Heart left ventricle (tissue), 13 donors: ENCODE results near the gene RNF7.

ENCODE experiments used
- POLR2A ChIP-seq, 2 donors: fragments of 450-650 bp; IDR thresholded peaks; one replicate each; pipeline ENCODE4 v1.6.1; 2017; ENCODE audit warnings: antibody characterized with exemption in 2 of 2, mild to moderate bottlenecking in 2 of 2, moderate library complexity in 2 of 2
- TF ChIP-seq, protein P1 (sequence below), 12 donors: fragments of 200-600 bp; sonication (generic) in 4 of 12; IDR thresholded peaks; one replicate each; pipeline versions ENCODE4 v1.5.0 to v1.8.0; 2018 to 2022; ENCODE audit warnings: antibody characterized with exemption in 12 of 12, mild to moderate bottlenecking in 5 of 12
- donor health status: ischemic (EF 13 %, LVEDD 7.1; RV severe dilation, severe dysfunction).
- donor health status: DM: no; HTN: yes; CAD: no.
- donor health status: DM: no; HTN: no; CAD: no.
- donor health status: ischemic (EF 25% LVEDD 6.9; RV normal size, moderate dysfunction).
- donor health status: ischemic (EF 25% LVEDD 5.7; RV mildly dilated, moderate dysfunction).
- donor health status: ischemic (EF 35%, LVEDD 5.7; RV mildly dilated, moderate dysfunction).
- donor health status: nonischemic (EF 11% LVEDD 7.7; RV severe dilation, severe dysfunction).
- donor health status: DM: yes; HTN: yes; CAD: no.
- donor health status: PGD.
- donor health status: ischemic (EF 29% LVEDD 5.4; RV normal size, mild dysfunction).
- donor health status: nonischemic (EF 23%, LVEDD 6.1; RV moderate dilation, normal function).

DNA sequence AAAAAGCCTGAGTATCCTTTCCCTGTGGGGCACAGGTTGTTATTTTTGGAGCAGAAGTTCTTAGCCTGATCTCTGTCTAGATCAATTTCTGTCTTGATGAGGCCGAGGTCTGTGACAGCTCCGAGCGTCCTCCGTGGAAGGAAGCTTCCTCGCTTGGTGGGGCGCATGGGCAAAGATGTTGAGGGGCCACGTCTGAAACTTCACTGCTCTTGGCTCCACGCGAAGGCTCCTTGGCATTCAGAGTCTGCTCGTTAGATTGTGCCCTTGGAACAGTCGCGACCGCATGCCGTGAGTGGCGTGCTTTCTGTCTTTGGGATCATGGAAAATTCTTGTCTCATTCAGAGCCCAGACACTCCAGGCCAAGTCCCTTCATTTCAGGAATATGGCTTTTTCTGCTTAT lies 38.8 kb downstream of the RNF7 start:
- no peak for TF ChIP-seq POLR2A (IDR thresholded peaks at IDR 0.05)
- TF ChIP-seq, protein P1, sequence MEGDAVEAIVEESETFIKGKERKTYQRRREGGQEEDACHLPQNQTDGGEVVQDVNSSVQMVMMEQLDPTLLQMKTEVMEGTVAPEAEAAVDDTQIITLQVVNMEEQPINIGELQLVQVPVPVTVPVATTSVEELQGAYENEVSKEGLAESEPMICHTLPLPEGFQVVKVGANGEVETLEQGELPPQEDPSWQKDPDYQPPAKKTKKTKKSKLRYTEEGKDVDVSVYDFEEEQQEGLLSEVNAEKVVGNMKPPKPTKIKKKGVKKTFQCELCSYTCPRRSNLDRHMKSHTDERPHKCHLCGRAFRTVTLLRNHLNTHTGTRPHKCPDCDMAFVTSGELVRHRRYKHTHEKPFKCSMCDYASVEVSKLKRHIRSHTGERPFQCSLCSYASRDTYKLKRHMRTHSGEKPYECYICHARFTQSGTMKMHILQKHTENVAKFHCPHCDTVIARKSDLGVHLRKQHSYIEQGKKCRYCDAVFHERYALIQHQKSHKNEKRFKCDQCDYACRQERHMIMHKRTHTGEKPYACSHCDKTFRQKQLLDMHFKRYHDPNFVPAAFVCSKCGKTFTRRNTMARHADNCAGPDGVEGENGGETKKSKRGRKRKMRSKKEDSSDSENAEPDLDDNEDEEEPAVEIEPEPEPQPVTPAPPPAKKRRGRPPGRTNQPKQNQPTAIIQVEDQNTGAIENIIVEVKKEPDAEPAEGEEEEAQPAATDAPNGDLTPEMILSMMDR (IDR thresholded peaks at IDR 0.05) = no peak
